Keratinocyte (primary cell): ENCODE measurements around the gene KMT2E. TPM values are rescaled to one million over a fixed set of nuclear protein-coding genes. Genes with fewer than 3 reads are reported as not detected.

Experiments
- DNase-seq: peaks from one replicate; pipeline ENCODE4 v3.0.0-alpha.2; 2011; ENCODE audit warnings: low read depth, missing footprints, low spot score
- FAIRE-seq: peaks from 2 replicates; lab custom pipeline; 2011; peaks lifted over from hg19 to GRCh38; lab: Jason Lieb, UNC
- H2AFZ ChIP-seq: 2 replicates; pipeline ENCODE4 v1.6.0; 2012; ENCODE audit warnings: low read length, control low read depth, inconsistent platforms; ENCODE audit not compliant: control insufficient read depth
- H3K27ac ChIP-seq: 2 replicates; pipeline ENCODE4 v1.5.1; 2011; ENCODE audit warnings: low read length; ENCODE audit not compliant: control insufficient read depth, insufficient read depth
- H3K27me3 ChIP-seq: 3 replicates; pipeline ENCODE4 v1.6.0; 2011; ENCODE audit warnings: low read length; ENCODE audit not compliant: control insufficient read depth, insufficient read depth; ENCODE audit errors: extremely low read depth
- H3K36me3 ChIP-seq, 2 experiments: 2 replicates in 1 of 2; 3 replicates in 1 of 2; pipeline ENCODE4 v1.5.1; 2011; ENCODE audit warnings: low read length in 2 of 2, mild to moderate bottlenecking in 1 of 2; ENCODE audit not compliant: control insufficient read depth in 2 of 2, insufficient read depth in 2 of 2; ENCODE audit errors: extremely low read depth in 1 of 2
- H3K4me1 ChIP-seq: 3 replicates; pipeline ENCODE4 v1.5.1; 2011; ENCODE audit warnings: low read length; ENCODE audit not compliant: control insufficient read depth, insufficient read depth; ENCODE audit errors: extremely low read depth
- H3K4me2 ChIP-seq: 3 replicates; pipeline ENCODE4 v1.6.0; 2011; ENCODE audit warnings: low read depth, low read length; ENCODE audit not compliant: control insufficient read depth, insufficient read depth; ENCODE audit errors: extremely low read depth
- H3K4me3 ChIP-seq, 3 experiments: fragments of 200-600 bp in 1 of 3; sonication (generic) in 1 of 3; 2 replicates in 2 of 3; 3 replicates in 1 of 3; pipeline ENCODE4 v1.5.1; 2011 to 2016; ENCODE audit warnings: low read length in 3 of 3, mild to moderate bottlenecking in 3 of 3, control low read depth in 2 of 3, inconsistent platforms in 1 of 3, low read depth in 1 of 3, mixed read lengths in 1 of 3, mixed run types in 1 of 3, moderate library complexity in 1 of 3; ENCODE audit not compliant: control insufficient read depth in 2 of 3, insufficient read depth in 2 of 3; ENCODE audit errors: extremely low read depth in 1 of 3
- H3K79me2 ChIP-seq: 2 replicates; pipeline ENCODE4 v1.6.0; 2012; ENCODE audit warnings: low read length; ENCODE audit not compliant: control insufficient read depth, insufficient read depth
- H3K9ac ChIP-seq: 3 replicates; pipeline ENCODE4 v1.6.0; 2011; ENCODE audit warnings: low read length; ENCODE audit not compliant: control insufficient read depth, insufficient read depth; ENCODE audit errors: extremely low read depth
- H3K9me1 ChIP-seq: 3 replicates; pipeline ENCODE4 v1.6.0; 2011; ENCODE audit warnings: low read length; ENCODE audit not compliant: control insufficient read depth, insufficient read depth; ENCODE audit errors: extremely low read depth
- H3K9me3 ChIP-seq: 2 replicates; pipeline ENCODE4 v1.5.1; 2012; ENCODE audit warnings: low read depth, low read length; ENCODE audit not compliant: control insufficient read depth
- H4K20me1 ChIP-seq: 3 replicates; pipeline ENCODE4 v1.6.0; 2011; ENCODE audit warnings: low read length; ENCODE audit not compliant: control insufficient read depth, insufficient read depth; ENCODE audit errors: extremely low read depth
- CTCF ChIP-seq, 3 experiments: IDR thresholded peaks in 1 of 3; conservative IDR thresholded peaks in 1 of 3; optimal IDR thresholded peaks in 1 of 3; 2 replicates in 2 of 3; 3 replicates in 1 of 3; pipeline versions ENCODE3 to v1.5.1; 2011; ENCODE audit warnings: low read length in 3 of 3, mild to moderate bottlenecking in 3 of 3, moderate library complexity in 2 of 3, control low read depth in 1 of 3, inconsistent platforms in 1 of 3; ENCODE audit not compliant: insufficient read depth in 2 of 3; ENCODE audit errors: extremely low read depth in 1 of 3
- EZH2 ChIP-seq: IDR thresholded peaks from one replicate; pipeline ENCODE4 v1.6.1; 2012; ENCODE audit warnings: inconsistent platforms, mild to moderate bottlenecking, low read length, moderate library complexity
- dilution Hi-C: fragments of 300-500 bp; cut with MboI; formaldehyde crosslinking; loops from one replicate; pipeline ENCODE4 v1.7.0; 2020; ENCODE audit warnings: low sequenced_read_pairs; ENCODE audit not compliant: extremely low pct_ligation_motif_present
- polyA plus RNA-seq, 5 experiments: library from polyadenylated mRNA; depleted of rRNA in 3 of 5; stranded (reverse) in 3 of 5; stranded (forward) in 1 of 5; unstranded in 1 of 5; fragments of >200 nt; gene quantifications; 1 replicate in 1 of 5; 2 replicates in 3 of 5; 3 replicates in 1 of 5; pipeline versions ENCODE4 v1.2.1 to v1.2.3, GENCODE V29; 2011 to 2012; ENCODE audit warnings: missing spikeins in 2 of 5, low read depth in 1 of 5, low replicate concordance in 1 of 5

Gene KMT2E
- polyA plus RNA-seq, 1 donor (not counting 4 experiments of a cell fraction or from before 2014, with no cell fraction given) = 12.9 TPM

GRCh38 chr7:105132835-105133234 is 118.8 kb downstream of the KMT2E start:
- H3K4me2 ChIP-seq = no peak overlapping the region
- no peak overlapping the region for H3K27ac ChIP-seq
- dilution Hi-C loops = no loop called here
- H3K4me3 ChIP-seq = no peak overlapping the region
- H3K27me3 ChIP-seq = no peaks in the 10 kb centered on the region
- DNase-seq (no peak), FAIRE-seq (no peak)
- no peaks in the 10 kb centered on the region for H3K9me3 ChIP-seq
- peaks cover 17% of the 10 kb centered on the region in 2 experiments for H3K36me3 ChIP-seq
- H2AFZ ChIP-seq = no peak overlapping the region
- H3K9ac ChIP-seq = no peak overlapping the region
- TF ChIP-seq EZH2 = no peak
- TF ChIP-seq CTCF (optimal IDR thresholded peaks at IDR 0.05 in 1 of 3, IDR thresholded peaks at IDR 0.05 in 1 of 3, conservative IDR thresholded peaks at IDR 0.05 in 1 of 3; ENCODE audit: extremely low read depth in 1 of 3, insufficient read depth in 2 of 3, low read length in 3 of 3) = no peak
- peaks cover 12% of the 10 kb centered on the region for H3K79me2 ChIP-seq
- H3K4me1 ChIP-seq = no peaks in the 10 kb centered on the region
- no peaks in the 10 kb centered on the region for H4K20me1 ChIP-seq
- no peaks in the 10 kb centered on the region for H3K9me1 ChIP-seq

GRCh38 chr7:105133358-105133757 is 119.4 kb downstream of the KMT2E start:
- dilution Hi-C loops = no loop called here
- TF ChIP-seq CTCF (optimal IDR thresholded peaks at IDR 0.05 in 1 of 3, IDR thresholded peaks at IDR 0.05 in 1 of 3, conservative IDR thresholded peaks at IDR 0.05 in 1 of 3; ENCODE audit: extremely low read depth in 1 of 3, insufficient read depth in 2 of 3, low read length in 3 of 3) (no peak), EZH2 (no peak)
- Histone ChIP-seq H3K4me2 (no peak overlapping the region), H3K9me3 (no peaks in the 10 kb centered on the region), H3K27ac (no peak overlapping the region), H3K9ac (no peak overlapping the region), H3K36me3 (peaks cover 15 to 19% of the 10 kb centered on the region in 2 experiments), H3K79me2 (peaks cover 14% of the 10 kb centered on the region), H2AFZ (no peak overlapping the region), H3K4me3 (no peak overlapping the region), H4K20me1 (no peaks in the 10 kb centered on the region), H3K27me3 (no peaks in the 10 kb centered on the region), H3K9me1 (no peaks in the 10 kb centered on the region), H3K4me1 (no peaks in the 10 kb centered on the region)
- no peak for FAIRE-seq
- DNase-seq = no peak
